ENCODE measurements around the gene P2RY11.

DNA sequence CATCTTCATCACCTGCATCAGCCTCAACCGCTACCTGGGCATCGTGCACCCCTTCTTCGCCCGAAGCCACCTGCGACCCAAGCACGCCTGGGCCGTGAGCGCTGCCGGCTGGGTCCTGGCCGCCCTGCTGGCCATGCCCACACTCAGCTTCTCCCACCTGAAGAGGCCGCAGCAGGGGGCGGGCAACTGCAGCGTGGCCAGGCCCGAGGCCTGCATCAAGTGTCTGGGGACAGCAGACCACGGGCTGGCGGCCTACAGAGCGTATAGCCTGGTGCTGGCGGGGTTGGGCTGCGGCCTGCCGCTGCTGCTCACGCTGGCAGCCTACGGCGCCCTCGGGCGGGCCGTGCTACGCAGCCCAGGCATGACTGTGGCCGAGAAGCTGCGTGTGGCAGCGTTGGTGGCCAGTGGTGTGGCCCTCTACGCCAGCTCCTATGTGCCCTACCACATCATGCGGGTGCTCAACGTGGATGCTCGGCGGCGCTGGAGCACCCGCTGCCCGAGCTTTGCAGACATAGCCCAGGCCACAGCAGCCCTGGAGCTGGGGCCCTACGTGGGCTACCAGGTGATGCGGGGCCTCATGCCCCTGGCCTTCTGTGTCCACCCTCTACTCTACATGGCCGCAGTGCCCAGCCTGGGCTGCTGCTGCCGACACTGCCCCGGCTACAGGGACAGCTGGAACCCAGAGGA, 2.6 kb downstream of the P2RY11 start:
- TF ChIP-seq, protein P1, sequence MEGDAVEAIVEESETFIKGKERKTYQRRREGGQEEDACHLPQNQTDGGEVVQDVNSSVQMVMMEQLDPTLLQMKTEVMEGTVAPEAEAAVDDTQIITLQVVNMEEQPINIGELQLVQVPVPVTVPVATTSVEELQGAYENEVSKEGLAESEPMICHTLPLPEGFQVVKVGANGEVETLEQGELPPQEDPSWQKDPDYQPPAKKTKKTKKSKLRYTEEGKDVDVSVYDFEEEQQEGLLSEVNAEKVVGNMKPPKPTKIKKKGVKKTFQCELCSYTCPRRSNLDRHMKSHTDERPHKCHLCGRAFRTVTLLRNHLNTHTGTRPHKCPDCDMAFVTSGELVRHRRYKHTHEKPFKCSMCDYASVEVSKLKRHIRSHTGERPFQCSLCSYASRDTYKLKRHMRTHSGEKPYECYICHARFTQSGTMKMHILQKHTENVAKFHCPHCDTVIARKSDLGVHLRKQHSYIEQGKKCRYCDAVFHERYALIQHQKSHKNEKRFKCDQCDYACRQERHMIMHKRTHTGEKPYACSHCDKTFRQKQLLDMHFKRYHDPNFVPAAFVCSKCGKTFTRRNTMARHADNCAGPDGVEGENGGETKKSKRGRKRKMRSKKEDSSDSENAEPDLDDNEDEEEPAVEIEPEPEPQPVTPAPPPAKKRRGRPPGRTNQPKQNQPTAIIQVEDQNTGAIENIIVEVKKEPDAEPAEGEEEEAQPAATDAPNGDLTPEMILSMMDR (IDR thresholded peaks at IDR 0.05; ENCODE audit: poor library complexity) = no peak
- TF ChIP-seq EZH2 (IDR thresholded peaks at IDR 0.05; ENCODE audit: borderline replicate concordance) = no peak
